Activated CD4-positive, CD25-positive, alpha-beta regulatory T cell (primary cell): ENCODE data around the gene SYT7.
A peak's percentile ranks its signal among the peaks of the same experiment; 100 is the strongest.

Experiments
- DNase-seq, 4 experiments: peaks; one replicate each; lab custom pipeline; 2025; lab: John Stamatoyannopoulos, UW

SYT7 gene

GRCh38 chr11:61607920-61608599 is 27.2 kb upstream of the SYT7 start:
- DNase-seq, result no peak

DNA sequence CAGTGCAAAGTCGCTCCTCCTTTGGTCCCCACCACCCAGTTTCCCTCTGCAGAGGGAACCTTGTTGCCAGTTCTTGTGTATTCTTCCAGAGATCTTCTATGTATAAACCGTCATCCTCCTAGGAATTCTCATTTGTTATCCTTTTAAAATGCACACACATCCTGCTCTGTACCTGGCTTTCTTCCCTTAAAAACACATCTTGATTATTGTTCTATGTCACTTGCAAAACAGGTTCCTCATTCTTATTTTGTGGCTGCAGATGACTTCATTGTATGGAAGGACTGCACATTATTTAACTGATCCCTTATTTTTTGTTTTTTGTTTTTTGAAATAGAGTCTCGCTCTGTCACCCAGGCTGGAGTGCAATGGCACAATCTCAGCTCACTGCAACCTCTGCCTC is 26.6 kb upstream of the SYT7 start:
- no peak for DNase-seq

DNA sequence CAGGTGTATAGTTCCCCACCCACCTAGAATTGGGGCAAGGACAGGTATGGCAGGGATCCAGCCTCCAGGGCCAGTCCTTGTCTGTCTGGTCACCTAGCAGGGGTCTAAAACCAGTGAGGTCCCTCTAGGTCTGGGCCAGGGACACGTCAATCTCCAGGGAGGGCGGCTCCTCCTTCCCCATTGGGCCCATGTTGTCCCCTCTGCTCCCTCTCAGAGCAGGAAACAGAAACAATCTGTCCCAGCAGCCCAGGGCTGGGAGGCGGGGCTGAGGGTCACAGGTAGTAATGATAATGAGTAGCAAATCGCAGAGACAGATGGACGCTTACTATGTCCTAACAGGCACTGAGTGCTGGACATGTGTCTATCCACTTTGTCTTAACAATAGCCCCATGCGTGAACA is 22.8 kb upstream of the SYT7 start:
- DNase-seq, result no peak

GRCh38 chr11:61602775-61603569 is 22.1 kb upstream of the SYT7 start:
- no peak for DNase-seq

- no peak for DNase-seq
Observed at GRCh38 chr11:61601512-61601911, 20.6 kb upstream of the SYT7 start.

- DNase-seq, result no peak
Observed at GRCh38 chr11:61599968-61600710, 19.3 kb upstream of the SYT7 start.

DNA sequence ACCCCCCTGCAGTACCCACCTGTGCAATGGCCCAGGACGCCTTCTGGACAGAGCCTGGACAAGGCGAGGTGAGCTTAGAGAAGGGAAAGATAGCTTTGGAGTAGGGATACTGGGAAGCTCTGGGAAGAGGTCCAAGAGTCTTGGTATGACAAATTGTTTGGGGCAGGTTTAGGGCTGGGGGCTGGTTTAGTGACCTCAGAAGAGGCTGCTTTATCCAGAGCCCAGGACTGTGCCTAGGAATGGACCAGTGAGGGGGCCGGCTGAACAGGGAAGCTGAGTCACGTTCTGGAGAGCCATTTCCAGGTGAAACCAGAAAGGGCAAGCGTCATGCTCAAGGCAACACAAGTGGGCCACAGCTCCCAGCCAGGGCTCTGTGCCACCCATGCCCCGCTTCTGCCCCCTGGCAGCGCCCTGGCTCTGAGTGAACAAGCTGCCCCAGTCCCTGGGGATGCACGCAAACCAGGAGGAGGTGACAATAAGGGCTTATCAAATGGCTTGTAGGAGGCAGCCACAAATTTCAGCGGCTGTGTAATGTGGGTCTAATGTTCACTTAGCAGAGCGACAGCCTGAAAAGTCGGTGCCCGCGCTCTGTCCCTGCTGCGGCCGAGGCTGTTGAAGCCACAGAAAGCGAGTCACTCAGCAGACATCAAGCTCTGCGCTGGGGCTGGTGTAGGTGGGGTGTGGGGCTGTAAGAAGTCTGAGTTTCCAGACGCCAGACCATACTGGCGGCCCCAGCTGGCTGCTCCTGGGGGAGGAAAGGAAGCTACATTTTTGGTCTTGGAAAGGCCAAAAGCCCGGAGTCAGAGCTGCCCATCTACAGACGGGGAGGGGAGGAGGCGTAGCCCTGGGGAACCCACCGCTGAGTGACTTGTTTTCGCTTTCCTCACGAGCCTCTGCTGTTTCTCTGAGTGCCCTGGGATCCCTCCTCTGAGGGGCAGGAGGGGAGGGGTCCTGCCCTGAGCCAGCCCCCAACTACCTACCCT is 18.3 kb upstream of the SYT7 start:
- DNase-seq, result no peak

- DNase-seq, result no peak
Observed at GRCh38 chr11:61598374-61598773, 17.5 kb upstream of the SYT7 start.

DNA sequence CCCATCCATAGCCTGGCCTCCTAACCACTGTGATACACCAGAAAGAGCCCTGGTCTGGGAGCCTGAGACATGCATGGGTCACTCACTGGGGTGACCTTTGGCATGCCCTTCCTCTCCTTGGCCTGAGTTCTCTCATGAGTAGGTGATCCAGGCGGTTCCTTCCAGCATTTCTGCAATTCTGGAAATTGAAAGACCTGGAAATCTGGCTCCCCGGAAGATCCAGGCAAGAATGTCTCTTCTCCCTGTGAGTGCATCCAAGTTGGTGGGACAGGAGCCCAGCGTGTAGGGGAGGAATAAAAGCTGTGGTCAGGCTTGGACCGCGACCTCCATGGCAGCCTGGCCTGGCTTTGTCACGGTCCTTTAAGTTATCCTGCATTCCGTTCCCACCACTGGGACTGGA is 16.1 kb upstream of the SYT7 start:
- no peak for DNase-seq

GRCh38 chr11:61596542-61596941 is 15.7 kb upstream of the SYT7 start:
- DNase-seq, result no peak

- DNase-seq, result no peak
Observed at GRCh38 chr11:61594907-61595257, 14.0 kb upstream of the SYT7 start.

GRCh38 chr11:61593151-61593550 is 12.3 kb upstream of the SYT7 start:
- no peak for DNase-seq

- no peak for DNase-seq
Observed at GRCh38 chr11:61592176-61592575, 11.3 kb upstream of the SYT7 start.

- DNase-seq, result no peak
Observed at GRCh38 chr11:61589961-61590360, 9.1 kb upstream of the SYT7 start.

DNA sequence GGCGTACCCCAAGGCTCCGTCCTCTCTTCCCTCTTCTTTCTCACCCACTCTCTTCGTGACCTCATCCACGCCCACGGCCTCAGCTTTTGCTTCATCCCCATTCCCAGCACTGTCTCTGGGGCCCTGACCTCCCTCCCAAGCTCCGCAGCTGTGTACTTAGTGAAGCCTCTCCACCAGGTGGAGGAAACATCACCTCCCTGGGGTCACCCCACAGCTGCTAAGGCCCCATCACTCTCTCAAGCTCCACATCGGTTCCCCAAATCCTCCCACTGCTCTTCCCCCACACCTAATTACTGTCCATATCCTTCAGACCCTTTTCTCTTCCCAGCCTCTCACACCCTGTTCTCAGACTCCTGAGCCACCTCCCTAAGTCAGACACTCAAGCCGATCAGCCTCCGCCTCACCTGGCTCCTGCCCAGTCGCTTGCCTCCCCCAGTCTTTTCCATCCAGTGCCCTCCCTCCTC is 7.9 kb upstream of the SYT7 start:
- no peak for DNase-seq

DNA sequence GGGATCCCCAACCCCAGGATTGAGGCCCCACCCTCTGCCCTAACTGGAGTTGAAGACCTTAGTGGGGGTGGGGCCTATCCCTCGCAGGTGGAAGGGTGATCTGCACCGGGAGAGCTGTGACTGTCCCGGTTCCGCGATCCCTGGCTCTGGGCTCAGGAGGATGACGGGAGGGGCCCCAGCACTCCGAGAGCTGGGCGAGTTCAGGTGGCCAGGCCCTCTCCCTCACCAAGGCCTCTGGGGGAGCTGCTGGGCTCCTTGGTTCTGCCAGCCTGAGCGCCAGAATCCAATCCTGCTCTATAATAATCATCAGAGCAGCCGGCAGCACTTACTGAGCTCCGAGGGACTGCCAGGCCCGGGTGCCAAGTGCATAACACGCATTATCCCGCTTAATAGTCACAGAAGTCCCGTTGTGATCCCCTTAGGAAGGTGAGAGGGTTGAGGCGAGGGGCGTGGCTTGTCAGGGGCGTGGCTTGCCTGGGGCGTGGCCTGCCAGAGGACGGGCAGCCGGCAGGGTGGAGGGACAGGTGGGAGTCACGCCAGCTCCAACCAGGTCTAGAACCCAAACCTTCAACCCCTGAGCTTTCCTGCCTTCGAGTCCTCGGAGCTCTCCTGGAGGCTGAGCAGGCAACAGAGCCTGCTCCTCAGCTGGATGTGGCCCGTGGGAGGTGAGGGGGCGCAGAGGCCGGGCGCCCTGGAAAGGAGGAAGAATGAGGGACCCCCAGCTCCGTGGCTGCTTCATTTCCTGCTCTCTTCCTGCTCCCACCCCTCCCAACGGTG is 7.3 kb upstream of the SYT7 start:
- peak in 3 of 4 experiments; percentile 24 to 54 (median 35) for DNase-seq

GRCh38 chr11:61587541-61587941 is 6.7 kb upstream of the SYT7 start:
- DNase-seq, result peak in 1 of 4 experiments; percentile 27

DNA sequence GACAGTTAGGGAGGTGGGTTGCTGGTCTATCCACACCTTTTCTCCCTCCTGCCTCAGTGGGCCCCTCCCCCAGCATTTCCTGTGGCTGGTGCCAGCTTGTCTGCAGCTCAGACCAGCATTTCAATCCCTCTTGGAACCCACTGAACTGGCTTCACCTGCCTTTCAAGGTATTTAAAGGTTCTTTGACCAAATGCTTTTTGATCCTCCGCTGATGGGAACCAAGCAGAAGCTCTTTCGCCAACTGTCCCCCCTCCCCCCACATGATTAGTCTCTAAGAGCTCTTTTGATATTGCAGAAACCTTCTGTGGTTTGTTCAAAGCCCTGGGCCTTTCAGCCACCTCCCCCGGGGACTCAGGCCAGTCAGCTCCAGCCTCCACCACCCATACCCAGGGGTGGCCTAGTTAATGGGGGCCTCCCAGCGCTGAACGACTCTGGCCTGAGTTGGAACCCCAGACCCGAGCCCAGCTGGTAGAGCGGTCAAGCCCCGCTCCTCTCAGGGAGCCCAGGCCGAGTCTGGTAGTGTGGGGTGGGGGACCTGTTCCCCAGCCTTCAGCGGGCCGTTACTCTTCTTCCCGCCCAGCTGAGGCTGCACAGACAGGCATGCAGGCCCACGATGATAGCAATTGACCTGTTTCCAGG is 6.0 kb upstream of the SYT7 start:
- DNase-seq, result no peak

GRCh38 chr11:61585115-61585514 is 4.2 kb upstream of the SYT7 start:
- no peak for DNase-seq

DNA sequence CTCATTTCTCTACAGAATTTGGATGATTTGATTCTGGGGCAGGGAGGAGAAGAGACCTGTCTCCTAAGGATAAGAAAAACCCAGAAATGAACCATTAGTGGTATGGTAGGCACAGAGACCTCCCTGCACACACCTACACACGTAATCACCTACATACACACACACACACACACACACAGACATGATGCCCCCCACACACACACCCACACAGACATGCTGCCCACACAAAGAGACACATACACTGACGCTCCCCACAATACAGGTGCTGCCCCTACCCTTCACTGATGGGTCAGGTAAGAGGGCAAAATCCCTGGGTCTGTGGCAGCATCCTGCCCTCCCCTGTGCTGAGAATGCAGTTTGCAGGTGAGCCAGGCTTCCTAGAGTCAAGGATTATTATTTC is 1.1 kb upstream of the SYT7 start:
- no peak for DNase-seq
